Transverse colon (tissue), 4 donors: ENCODE results near the gene CCDC197. TPM values are rescaled to one million over a fixed set of nuclear protein-coding genes. Genes with fewer than 3 reads are reported as not detected.
A peak's percentile ranks its signal among the peaks of the same experiment; 100 is the strongest.

Source experiments
- DNase-seq: peaks from one replicate; pipeline ENCODE4 v3.0.0-alpha.2; 2019
- H3K27ac ChIP-seq, 4 donors: fragments of 200-600 bp; sonication (generic); 2 replicates each; pipeline ENCODE4 v1.5.1; 2016 to 2018; ENCODE audit warnings: inconsistent platforms in 4 of 4
- H3K27me3 ChIP-seq: fragments of 200-600 bp; sonication (generic); 2 replicates; pipeline ENCODE4 v1.5.1; 2017; ENCODE audit warnings: inconsistent platforms
- H3K36me3 ChIP-seq, 4 donors: fragments of 200-600 bp; sonication (generic); 2 replicates each; pipeline ENCODE4 v1.5.1; 2017 to 2019; ENCODE audit warnings: inconsistent platforms in 4 of 4
- H3K4me1 ChIP-seq, 4 donors: fragments of 200-600 bp; sonication (generic); 2 replicates each; pipeline ENCODE4 v1.5.1; 2017 to 2020; ENCODE audit warnings: inconsistent platforms in 4 of 4
- H3K4me3 ChIP-seq, 4 donors: fragments of 200-600 bp; sonication (generic); 1 replicate in 1 of 4; 2 replicates in 3 of 4; pipeline versions ENCODE4 v1.5.1 to v1.6.1; 2017 to 2019; ENCODE audit warnings: inconsistent platforms in 4 of 4
- H3K9me3 ChIP-seq, 2 donors: fragments of 200-600 bp; sonication (generic); 2 replicates each; pipeline ENCODE4 v1.5.1; 2017 to 2019; ENCODE audit warnings: inconsistent platforms in 2 of 2
- CTCF ChIP-seq, 5 experiments: fragments of 200-600 bp in 3 of 5; fragments of 450-650 bp in 2 of 5; sonication (generic) in 3 of 5; IDR thresholded peaks; 1 replicate in 2 of 5; 2 replicates in 3 of 5; pipeline ENCODE4 v1.5.1; 2016 to 2017; ENCODE audit warnings: antibody characterized with exemption in 5 of 5, inconsistent platforms in 3 of 5, mild to moderate bottlenecking in 2 of 5, moderate library complexity in 1 of 5
- EP300 ChIP-seq: sonication (generic); formaldehyde crosslinking; IDR thresholded peaks from one replicate; pipeline ENCODE4 v1.6.1; 2017; ENCODE audit warnings: antibody characterized with exemption, low read depth
- POLR2A ChIP-seq: fragments of 450-650 bp; IDR thresholded peaks from one replicate; pipeline ENCODE4 v1.6.1; 2016; ENCODE audit warnings: antibody characterized with exemption, mild to moderate bottlenecking, moderate library complexity
- POLR2AphosphoS5 ChIP-seq, 3 donors: sonication (generic); formaldehyde crosslinking; IDR thresholded peaks; one replicate each; pipeline ENCODE4 v1.6.1; 2016; ENCODE audit warnings: antibody characterized with exemption in 3 of 3
- WGBS, 2 donors: methylation state at CpG; one replicate each; pipeline ENCODE4 v1.1.5; 2018; ENCODE audit warnings: low coverage in 1 of 2; 5-methylcytosine and 5-hydroxymethylcytosine counted together
- in situ Hi-C, 4 donors: fragments of 200-750 bp; cut with MboI; loops; one replicate each; pipeline versions ENCODE4 v1.15.0 to v1.15.1; 2017; ENCODE audit warnings: low sequenced_read_pairs in 3 of 4, low pct_ligation_motif_present in 1 of 4, low pct_unique_long_range_greater_than_20kb in 1 of 4
- intact Hi-C: fragments of 100-400 bp; cut with DNase I; formaldehyde crosslinking; loops from one replicate; pipeline ENCODE4 v1.15.1; 2023; ENCODE audit warnings: low total_unique reads
- total RNA-seq, 4 donors: library from RNA; depleted of rRNA; stranded (reverse); fragments of >200 nt; gene quantifications; one replicate each; pipeline ENCODE4 v1.1.0, GENCODE V29; 2016

CCDC197 gene
- not detected for total RNA-seq

GRCh38 chr14:93997082-93997481 is at the start of gene CCDC197:
Gene CCDC197 (plus strand): TSS chr14:93997301. CDS start chr14:93998132, 831 bp downstream.
- Histone ChIP-seq H3K36me3 (no peaks in the 10 kb centered on the region), H3K27ac (peak within 1 kb of the TSS in 1 of 4 donors; percentile 76), H3K4me1 (peaks cover 0 to 8% (median 0%) of the 10 kb centered on the region in 4 donors), H3K9me3 (no peaks in the 10 kb centered on the region), H3K4me3 (no peak within 1 kb of the TSS), H3K27me3 (no peaks in the 10 kb centered on the region)
- no peak for DNase-seq
- intact Hi-C loops, result no loop called here
- 88% methylated on average over 1 of the region's 1 CpG; no CpG with 5 or more reads in 1 of the 2 donors for WGBS, 2 donors
- TF ChIP-seq POLR2AphosphoS5 (IDR thresholded peaks at IDR 0.05), result no peak
- TF ChIP-seq POLR2A, result no peak
- TF ChIP-seq CTCF (IDR thresholded peaks at IDR 0.05), result no peak
- TF ChIP-seq EP300, result no peak
- in situ Hi-C loops, result no loop called here

- peaks cover 0 to 10% (median 0%) of the 10 kb centered on the region in 4 donors for H3K4me1 ChIP-seq
Observed at GRCh38 chr14:93949511-93950075, 47.5 kb upstream of the CCDC197 start.

GRCh38 chr14:93950948-93951634 is 46.0 kb upstream of the CCDC197 start:
- 85% methylated on average over 20 of the region's 20 CpGs; no CpG with 5 or more reads in 1 of the 2 donors for WGBS, 2 donors

More at GRCh38 chr14:93949511-93950075, 47.5 kb upstream of the CCDC197 start:
- in situ Hi-C loops (no loop called here), intact Hi-C loops (no loop called here)
- WGBS, 2 donors, result 90 to 93% methylated on average over 3 to 13 of the region's 13 CpGs
- TF ChIP-seq POLR2A (no peak), CTCF (IDR thresholded peaks at IDR 0.05) (no peak), POLR2AphosphoS5 (IDR thresholded peaks at IDR 0.05) (no peak), EP300 (no peak)
- DNase-seq, result no peak
- H3K4me3 ChIP-seq, result no peak overlapping the region
- no peaks in the 10 kb centered on the region for H3K9me3 ChIP-seq
- no peaks in the 10 kb centered on the region for H3K27me3 ChIP-seq
- no peaks in the 10 kb centered on the region for H3K36me3 ChIP-seq
- no peak overlapping the region for H3K27ac ChIP-seq

More at GRCh38 chr14:93950948-93951634, 46.0 kb upstream of the CCDC197 start:
- Histone ChIP-seq H3K9me3 (no peaks in the 10 kb centered on the region), H3K4me1 (peaks cover 0 to 14% (median 0%) of the 10 kb centered on the region in 4 donors), H3K27ac (peak overlapping the region in 1 of 4 donors; percentile 87), H3K36me3 (no peaks in the 10 kb centered on the region), H3K27me3 (no peaks in the 10 kb centered on the region), H3K4me3 (no peak overlapping the region)
- TF ChIP-seq POLR2A (no peak), EP300 (no peak), CTCF (IDR thresholded peaks at IDR 0.05) (no peak), POLR2AphosphoS5 (IDR thresholded peaks at IDR 0.05) (no peak)
- intact Hi-C loops, result no loop called here
- in situ Hi-C loops, result no loop called here
- no peak for DNase-seq
